Adipose tissue (tissue), 3 donors: ENCODE measurements around the gene PKIG. TPM values are rescaled to one million over a fixed set of nuclear protein-coding genes. Genes with fewer than 3 reads are reported as not detected.

Experiments
- polyA plus RNA-seq, 3 donors: library from polyadenylated mRNA; stranded (reverse); fragments of 200-250 nt; gene quantifications; one replicate each; pipeline ENCODE4 v1.2.3, GENCODE V29; 2013
- donor health status: healthy with polysubstance abuse.
- donor health status: Bipolar disorder and iron deficiency.
- donor health status: healthy.

Gene PKIG
- polyA plus RNA-seq, 3 donors = 18.1 to 122 (median 74.4) TPM

Other genes with a start within 250 kb of the PKIG start
- gene R3HDML, start 245.5 kb upstream of the PKIG start, polyA plus RNA-seq = not detected
- 10 to 100 TPM in 1 of 3 donors, under 1 TPM in 2; 0.22 to 13.6 (median 0.68) TPM for gene HNF4A, start 226.9 kb upstream of the PKIG start, polyA plus RNA-seq
- gene TTPAL, start 106.7 kb upstream of the PKIG start, polyA plus RNA-seq = 10 to 100 TPM in 1 of 3 donors, 1 to 10 TPM in 2; 2.9 to 12.6 (median 8.2) TPM
- gene SERINC3, start 60.5 kb upstream of the PKIG start, polyA plus RNA-seq = 10 to 100 TPM; 31.2 to 78.8 (median 62.3) TPM
- 10 to 100 TPM in 2 of 3 donors, 1 to 10 TPM in 1; 5.8 to 30.0 (median 18.4) TPM for gene ADA, start 69.1 kb downstream of the PKIG start, polyA plus RNA-seq
- gene CCN5, start 132.8 kb downstream of the PKIG start, polyA plus RNA-seq = 10 to 100 TPM in 2 of 3 donors, under 1 TPM in 1; 0.36 to 36.3 (median 20.7) TPM
- gene KCNK15, start 163.3 kb downstream of the PKIG start, polyA plus RNA-seq = 1 to 10 TPM in 2 of 3 donors, under 1 TPM in 1; 0.85 to 5.3 (median 2.4) TPM
- 1 to 10 TPM in 1 of 3 donors, under 1 TPM in 2; 0.03 to 1.8 (median 0.19) TPM for gene RIMS4, start 228.0 kb downstream of the PKIG start, polyA plus RNA-seq